GM19324 (cell line): Measurements from ENCODE around the gene ADORA2B.

ENCODE experiments used
- ATAC-seq: cut with Tn5 transposase; IDR thresholded peaks from one replicate; pipeline ENCODE4 v1.9.1; 2021; ENCODE audit warnings: mild to moderate bottlenecking, moderate library complexity; ENCODE audit not compliant: unreplicated experiment, low FRiP score

The ADORA2B gene

DNA sequence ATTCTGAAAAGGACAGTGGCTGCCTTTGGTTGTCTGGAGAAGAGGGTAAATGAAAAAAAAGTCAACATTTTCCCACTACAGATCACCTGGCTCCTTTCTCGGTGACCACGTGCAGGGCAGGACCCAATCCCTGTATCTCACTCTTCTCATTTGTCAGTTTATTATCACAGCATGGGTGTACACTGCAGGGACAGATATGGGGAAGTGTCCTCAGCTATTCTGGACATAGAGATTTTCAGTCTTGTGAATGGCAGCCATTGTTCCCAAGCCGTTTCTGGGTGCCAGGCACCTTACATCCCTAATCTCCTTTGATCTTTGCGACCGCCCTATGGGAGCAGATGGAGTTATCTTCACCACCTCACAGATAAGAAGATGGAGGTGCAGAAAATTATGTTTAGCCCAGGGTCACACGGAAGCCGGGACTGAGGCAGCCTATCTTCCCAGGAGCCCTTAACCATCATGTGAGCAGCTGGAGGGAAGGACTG, 7.2 kb downstream of the ADORA2B start:
- ATAC-seq: no peak

DNA sequence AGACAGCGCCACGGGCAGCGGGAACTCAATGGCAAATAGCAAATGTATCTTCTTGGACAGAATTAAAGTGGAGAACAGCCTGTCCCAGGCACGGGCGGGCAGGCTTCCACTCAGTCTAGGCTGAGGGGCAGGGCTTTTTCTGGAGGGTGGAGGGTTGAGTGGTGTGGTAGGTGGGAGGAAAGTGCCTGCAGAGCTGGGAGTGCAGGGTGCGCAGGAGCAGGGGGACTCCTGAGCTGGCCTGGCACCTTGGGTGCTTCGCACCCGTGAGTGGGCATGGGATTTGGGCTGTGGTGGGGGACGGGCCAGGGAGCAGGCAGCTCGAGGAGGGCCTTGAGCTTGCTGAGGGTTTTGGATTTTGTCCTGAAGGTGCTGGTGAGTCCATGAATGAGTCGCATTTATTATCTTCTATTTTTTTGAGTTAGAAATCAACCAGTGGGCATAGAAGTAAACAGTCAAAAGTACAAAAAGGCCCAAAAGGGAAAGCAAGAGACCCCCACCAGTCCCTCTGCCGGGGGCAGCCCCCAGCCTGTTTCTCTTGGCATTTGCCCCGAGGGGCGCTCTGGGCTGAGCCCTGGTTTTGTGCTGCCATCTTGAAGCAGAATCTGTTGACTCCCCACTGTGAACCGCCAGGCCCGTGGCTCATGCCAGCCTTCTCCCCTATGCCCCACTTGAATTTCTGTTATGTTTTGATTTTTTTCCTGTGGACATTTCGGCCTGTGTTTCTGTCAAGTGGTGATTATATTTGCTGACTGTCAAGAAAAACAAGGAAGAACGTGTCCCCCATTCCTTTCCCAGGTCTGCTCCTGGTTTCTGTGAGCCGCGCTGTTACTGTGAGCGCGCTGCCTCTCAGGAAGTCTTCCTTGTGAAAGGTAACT, 8.2 kb downstream of the ADORA2B start:
- no peak for ATAC-seq

DNA sequence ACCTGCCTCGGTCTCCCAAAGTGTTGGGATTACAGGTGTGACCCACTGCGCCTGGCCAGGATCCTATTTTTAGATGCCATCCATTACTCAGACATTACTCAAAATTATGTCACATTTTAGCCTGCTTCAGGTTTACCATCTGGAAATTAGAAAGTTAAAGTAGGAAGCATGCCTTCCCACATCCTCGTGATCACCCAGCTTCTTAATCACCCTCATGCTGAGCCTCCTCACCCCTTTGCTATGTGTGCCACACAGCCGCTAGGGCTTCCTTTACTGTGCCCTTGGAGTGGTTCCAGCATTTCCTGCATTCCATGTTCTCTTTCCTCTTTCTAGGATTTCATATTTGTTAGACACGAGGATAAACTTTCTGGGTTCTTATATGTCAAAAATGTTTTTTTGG, 9.3 kb downstream of the ADORA2B start:
- no peak for ATAC-seq

DNA sequence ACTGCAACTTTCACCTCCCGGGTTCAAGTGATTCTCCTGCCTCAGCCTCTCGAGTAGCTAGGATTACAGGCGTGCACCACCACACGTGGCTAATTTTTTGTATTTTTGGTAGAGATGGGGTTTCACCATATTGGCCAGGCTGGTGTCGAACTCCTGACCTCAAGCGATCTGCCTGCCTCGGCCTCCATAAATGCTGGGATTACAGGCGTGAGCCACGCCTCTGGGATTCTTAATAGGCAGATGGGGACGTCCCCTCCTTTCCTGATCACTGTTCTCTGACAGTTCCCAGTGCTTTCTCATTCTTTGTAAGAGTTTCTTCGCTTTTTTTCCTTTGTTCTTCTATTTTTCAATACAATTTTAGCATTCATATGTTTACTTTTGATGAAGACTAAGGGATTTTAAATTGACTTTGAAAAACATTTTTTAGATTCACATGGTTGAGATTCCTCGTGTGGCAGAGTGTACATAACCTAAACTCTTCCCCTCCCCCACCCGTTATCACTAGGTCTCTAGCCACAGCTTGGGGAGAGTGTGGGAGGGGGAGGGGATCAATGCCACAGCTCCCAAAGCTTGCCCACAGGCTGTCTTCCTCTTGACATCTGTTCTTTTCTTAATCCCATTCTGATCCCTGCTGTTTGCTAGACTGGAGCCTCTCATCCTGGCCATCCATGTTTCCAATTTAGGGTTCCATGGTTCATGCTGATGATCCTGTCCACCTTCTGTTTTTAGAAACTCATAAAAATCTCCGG, 11.0 kb downstream of the ADORA2B start:
- no peak for ATAC-seq

DNA sequence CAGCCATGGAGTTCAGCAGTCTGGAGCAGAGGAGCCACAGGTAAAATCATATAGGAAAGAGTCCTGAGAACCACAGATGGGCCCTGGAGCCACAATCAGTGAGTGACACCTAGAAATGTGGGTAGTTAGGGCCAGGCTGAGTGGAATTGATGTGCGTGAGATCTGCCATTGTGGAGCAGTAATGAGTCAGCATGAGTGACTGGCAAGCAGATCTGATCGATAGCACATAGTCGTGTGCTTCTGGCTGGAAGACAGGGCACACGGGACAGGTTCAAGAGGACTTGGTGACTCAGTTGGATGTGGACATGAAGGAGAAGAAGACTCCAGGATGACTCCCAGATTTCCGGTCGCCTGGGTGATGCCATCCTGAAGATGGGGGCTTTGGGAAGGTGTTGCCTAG, 12.3 kb downstream of the ADORA2B start:
- no peak for ATAC-seq

DNA sequence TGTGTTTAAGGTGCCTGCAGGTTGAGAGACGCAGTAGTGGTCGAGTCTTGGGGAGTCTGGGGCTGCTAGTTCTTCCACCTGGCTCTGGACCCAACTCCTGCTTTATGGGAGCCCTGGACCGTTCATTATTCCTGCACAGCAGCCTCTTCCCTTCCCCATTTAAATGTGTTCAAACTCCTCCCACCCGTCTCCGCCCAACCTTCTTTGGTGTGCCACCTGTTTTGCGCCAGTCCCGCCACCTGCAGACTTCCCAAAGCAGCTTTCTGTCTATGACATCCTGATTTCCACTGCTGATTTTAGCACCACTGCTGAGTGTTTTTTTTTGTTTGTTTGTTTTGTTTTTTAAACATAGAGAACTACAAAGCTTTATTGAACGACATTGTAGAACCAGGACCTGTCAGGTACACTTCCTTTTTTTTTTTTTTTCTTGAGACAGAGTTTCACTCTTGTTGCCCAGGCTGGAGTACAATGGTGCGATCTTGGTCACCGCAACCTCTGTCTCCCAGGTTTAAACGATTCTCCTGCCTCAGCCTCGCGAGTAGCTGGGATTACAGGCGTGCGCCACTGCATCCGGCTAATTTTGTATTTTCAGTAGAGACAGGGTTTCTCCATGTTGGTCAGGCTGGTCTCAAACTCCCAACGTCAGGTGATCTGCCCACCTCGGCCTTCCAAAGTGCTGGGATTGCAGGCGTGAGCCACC, 12.8 kb downstream of the ADORA2B start:
- no peak for ATAC-seq

DNA sequence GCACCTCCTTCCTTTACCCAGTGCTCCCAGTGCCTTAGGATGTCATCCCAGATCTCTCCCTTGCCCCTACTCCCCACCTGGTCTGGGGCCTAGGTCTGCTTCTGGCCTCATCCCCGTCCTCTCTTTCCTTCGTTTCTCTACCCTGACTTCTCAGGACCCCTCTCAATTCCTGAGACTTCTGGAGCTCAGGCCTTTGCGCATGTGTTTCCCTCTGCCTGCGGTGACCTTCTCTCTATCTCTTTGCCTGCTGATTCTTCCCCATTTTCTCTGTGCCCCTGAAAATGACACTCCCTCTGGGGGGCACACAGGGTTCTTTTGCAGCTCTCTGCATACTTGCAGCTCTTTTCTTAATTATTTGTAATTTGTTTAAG, 13.5 kb downstream of the ADORA2B start:
- no peak for ATAC-seq

DNA sequence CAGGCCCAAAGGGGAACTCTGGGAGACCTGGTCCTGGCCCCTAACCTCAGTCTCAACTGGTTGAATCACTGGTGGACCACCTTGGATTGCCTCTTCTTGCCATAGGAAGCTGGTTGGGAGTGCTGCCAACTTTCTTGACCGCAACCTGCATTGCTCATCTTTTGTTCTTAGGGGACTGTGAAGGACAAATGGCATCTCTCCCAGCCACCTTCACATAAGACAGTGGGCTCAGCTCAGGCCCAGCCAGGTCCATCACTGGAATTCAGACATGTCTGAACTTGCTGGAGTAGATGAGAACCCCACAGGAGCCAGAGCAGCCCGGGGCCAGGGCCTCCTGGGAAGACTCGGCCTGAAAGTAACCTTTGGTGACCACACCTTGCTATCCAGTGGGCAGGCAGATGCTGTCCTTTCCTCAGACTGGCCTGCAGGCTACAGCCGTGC, 18.8 kb downstream of the ADORA2B start:
- no peak for ATAC-seq

DNA sequence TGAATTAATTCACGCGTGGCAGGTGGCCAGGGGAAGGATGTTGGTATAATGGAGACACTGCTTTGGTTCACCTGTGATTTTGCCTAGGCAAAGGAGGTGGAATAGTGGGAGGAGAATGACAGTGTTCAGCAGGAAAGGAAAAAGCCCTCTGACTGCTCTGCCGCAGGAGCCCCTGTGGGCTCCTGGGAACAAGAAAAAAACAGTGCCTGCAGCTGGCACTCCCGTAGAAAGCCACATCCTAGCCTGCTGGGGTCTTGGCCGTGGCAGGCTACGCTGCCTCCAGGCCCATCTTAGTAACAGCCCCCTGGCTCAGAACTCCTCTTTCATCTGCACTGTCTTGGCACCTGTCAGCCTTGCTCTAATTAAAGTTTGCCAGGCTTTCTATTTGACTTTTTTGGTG, 20.6 kb downstream of the ADORA2B start:
- ATAC-seq: no peak

DNA sequence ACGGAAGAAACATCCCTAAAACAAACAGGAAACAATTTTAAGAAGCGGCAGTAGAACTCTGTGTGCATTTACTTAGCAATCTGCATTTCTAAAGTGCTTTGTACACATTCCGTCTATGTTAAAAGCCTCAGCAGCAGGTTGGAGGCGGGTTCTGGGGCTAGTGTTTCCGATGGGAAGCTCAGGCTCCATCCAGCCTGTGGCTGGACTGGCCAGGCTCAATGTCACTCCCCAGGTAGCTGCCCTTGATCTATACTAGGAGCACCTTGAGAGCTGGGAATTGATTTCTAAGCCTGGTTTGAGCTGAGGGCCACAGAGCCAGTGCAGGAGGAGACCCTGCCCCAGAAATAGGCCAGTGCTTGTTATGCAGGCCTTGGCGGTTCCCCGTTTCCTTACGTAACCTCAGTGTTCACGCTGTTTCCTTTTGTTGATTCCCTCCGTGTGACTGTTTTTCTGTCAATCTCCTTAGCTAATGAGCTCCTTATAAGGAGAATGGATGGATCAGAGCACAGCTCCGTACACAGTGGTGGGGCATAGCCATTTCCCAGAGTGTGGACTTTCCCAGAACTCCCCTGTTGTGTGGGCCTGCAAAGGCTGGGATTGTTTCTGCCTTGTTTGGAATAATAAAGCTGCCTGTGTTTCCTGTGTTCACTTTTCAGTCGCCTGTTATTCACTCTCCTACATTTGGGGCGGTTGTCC, 21.4 kb downstream of the ADORA2B start:
- no peak for ATAC-seq

DNA sequence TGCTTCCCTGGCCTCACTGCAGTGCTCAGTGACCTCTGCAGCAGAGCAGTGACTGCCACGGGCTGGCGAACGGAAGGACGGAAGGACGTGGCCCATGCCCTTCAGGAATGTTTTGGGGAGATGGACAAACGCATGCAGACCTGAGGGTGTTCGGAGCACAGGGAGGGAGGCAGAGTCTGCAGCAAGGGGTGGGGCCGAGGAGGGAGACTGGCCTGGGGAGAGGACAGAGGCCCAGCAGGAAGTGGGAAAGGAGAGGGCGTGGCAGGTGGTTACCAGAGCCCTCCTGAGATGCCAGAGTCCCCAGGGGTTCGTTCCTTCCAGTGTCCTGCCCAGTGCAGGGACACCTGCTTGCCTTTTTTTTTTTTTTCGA, 21.9 kb downstream of the ADORA2B start:
- no peak for ATAC-seq

DNA sequence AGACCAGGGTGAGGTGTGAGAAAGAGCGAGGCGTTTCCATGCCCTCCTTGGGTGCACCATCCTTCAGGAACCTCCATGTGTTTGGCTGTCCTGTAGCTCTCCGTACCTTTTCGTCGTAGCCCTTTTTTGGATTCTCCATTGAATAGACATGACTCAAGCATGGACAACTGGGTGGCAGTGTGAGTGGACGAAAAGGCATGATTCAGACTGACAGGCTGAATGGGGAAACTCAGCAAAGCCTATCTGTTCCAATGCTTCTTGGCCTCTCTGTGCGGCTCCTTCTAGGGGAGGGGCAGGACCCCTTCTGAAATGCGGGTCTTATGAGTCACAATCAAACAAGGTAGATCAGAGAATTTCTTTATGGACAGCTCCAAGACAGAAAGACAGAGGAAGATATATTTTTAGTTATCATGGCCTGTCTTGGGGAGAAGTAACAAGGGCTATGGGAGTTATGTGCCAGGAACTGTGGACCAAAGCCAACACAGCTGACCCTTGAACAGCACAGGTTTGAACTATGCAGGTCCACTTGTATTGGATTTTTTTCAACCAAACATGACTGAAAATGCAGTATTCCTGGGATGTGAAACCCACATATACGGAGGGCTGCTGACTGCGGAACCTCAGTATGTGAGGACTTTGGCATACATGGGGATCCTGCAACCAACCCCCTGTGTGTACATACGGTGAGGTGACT, 22.9 kb downstream of the ADORA2B start:
- no peak for ATAC-seq

DNA sequence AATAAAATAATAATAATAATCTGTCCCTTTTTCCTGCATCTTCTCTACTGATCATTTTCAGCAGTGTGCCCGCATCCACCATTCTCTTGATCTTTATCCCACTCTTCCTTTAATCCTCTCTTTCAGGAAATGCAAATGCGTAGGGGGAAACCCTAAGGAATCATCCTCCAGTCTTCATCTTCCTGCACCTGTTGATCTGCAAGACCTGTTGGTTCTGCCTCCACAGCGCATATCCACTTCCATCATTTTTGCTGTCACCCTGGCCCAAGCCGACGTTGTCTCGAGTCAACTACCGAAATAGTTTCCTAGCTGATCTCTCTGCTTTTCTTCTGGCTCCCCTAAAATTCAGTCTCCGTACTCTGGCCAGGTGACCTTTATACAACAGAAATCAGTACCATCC, 24.5 kb downstream of the ADORA2B start:
- ATAC-seq: no peak

DNA sequence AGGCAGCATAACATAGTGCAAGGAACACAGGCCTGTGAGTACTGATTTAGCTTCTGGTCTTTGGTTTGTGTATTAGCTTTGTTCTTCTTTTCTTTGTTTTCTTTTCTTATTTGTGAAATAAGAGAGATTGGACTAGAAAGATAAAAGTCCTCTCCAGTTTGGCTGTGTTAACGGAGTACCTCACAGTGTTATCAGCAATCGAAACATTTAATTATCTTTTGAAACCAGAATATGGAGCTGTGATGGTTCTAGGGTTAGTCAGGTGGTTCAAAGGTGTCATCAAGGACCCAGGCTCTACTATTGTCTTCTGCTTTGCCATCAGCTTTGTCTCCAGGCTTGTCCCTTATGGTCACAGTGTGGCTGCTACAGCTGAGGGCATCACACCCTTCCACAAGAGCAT, 25.6 kb downstream of the ADORA2B start:
- ATAC-seq: no peak

DNA sequence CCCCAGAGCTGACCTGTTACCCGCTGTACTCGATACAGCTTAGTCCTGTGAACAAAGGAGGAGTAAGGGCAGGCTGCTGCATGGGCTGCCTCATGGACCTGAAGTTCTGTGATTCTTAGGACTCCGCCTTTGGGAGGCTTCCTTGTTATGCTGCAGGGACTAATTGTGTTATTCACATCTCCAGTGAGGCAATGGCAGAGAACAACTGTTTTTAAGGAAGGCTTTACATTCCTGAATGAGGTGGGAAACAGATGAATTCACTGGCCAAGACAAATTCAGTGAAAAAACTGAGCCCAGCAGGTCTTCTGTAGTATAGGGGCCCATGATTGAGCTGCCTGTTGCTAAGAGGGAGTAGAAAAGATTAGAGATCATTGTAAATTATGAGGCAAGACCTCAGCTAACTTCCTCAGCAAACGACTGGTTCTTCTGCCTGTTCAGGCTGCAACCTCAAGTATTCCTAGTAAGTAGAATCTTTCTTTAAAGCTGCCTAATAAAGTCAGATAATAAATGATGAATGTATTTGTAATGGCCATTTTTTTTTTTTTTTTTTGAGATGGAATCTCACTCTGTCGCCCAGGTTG, 26.3 kb downstream of the ADORA2B start:
- ATAC-seq: no peak

DNA sequence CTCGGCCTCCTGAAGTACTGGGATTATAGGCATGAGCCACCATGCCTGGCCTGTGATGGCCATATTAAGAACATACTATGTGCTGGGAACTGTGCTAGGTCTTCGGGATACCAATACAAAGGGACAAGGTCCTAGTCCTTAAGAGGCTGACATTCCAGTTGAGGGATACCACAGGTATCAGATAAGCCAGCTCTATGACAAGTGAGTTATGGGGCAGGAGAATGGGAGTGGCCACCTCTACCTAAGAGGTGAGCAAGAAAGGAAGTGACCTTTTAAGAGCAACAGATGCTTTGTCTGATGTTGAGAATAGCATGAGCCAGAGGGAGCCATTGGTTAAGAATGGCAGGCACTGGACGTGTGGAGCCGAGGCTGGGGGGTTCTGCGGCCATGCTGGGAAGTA, 27.0 kb downstream of the ADORA2B start:
- ATAC-seq: no peak

DNA sequence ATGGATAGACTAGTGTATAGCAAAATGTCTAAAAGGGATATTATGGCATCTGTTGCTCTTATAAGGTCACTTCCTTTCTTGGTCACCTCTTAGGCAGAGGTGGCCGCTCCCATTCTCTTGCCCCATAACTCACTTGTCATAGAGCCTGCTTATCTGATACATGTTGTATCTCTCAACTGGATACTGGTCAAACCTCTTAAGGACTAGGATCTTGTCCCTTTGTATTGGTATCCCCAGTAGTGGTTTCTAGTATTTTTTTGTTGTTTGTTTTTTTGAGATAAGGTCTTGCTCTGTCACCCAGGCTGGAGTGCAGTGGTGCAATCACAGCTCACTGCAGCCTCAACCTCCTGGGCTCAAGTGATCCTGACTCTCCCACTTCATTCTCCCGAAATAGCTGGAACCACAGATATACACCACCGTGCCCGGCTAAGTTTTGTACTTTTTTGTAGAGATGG, 27.6 kb downstream of the ADORA2B start:
- no peak for ATAC-seq

DNA sequence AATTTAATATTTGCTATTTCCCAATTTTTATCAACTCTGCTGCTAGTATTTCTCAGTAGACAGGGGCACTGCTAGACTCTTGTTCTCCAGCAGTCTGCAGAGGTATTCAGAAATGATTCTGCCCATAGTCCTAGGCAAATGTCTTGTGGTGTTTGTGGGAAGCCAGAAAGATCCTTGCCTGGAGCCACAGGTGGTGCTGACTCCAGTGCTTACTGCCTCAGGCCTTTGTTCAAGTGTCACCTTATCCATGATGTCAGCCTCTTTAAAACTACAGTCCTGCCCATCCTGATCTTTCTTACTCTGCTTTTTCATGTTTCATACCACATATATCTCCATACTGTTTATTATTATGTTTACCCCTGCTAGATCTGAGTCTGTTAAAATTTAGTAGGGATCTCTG, 28.1 kb downstream of the ADORA2B start:
- no peak for ATAC-seq

DNA sequence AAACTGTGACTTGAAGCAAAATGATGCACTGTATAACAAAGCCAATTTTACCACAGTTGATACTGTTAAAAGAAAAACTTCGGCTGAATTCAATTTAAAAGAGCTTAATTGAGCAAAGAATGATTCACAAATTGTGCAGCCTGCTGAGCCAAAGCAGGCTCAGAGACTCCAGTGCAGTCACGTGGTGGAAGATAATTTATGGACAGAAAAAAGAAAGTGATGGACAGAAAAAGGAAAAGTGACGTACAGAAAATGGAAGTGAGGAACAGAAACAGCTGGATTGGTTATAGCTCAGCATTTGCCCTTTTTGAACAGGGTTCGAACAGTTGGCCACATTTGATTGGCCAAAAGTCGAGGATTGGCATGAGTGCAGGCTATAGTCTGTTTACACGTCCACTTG, 28.9 kb downstream of the ADORA2B start:
- ATAC-seq: no peak

DNA sequence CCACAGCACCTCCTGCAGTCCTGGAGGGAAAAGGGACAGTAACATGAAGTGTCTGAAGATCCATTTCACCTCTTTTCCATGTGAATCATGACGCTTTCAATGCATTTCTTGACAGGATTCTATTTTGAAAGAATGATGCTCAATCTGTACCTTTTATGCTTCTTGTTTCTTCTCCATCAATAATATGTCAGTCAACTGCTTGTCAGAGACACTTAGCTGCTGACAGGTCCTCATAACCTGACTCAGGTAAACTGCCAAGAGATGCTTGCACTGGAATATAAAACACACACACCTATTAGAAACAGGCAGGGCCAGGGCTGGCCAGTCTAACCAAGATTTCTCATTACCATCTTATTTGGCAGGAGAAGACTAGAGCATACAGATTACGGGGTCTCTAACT, 33.0 kb downstream of the ADORA2B start:
- ATAC-seq: no peak
